CD4-positive, alpha-beta T cell treated with Interleukin-4 for 4 hours (primary cell): Measurements from ENCODE around the gene DOCK10.

ENCODE experiments used
- DNase-seq: peaks from one replicate; pipeline ENCODE4 v3.0.0-alpha.2; 2020

Gene DOCK10

GRCh38 chr2:224869601-224870233 lies 172.6 kb downstream of the DOCK10 start:
- DNase-seq: no peak

GRCh38 chr2:224865016-224865415 lies 177.3 kb downstream of the DOCK10 start:
- no peak for DNase-seq

GRCh38 chr2:224861266-224861665 lies 181.0 kb downstream of the DOCK10 start:
- no peak for DNase-seq

DNA sequence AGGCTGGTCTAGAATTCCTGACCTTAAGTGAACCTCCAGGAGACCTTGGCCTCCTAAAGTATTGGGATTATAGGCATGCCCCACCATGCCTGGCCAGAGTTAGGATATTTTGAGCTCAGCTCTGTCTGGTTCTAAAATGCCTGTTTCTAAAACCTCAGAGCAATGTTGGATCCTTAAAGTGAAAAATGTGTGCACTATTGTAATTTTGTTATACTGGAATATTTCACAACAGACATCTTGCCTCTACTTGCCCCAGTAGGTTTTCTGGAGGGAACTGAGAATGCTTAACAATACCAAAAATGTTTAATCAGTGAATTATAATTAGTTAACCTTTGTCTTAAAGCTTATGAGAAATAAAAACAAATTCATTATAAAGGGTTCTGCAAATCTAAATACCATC lies 181.5 kb downstream of the DOCK10 start:
- DNase-seq: no peak

DNA sequence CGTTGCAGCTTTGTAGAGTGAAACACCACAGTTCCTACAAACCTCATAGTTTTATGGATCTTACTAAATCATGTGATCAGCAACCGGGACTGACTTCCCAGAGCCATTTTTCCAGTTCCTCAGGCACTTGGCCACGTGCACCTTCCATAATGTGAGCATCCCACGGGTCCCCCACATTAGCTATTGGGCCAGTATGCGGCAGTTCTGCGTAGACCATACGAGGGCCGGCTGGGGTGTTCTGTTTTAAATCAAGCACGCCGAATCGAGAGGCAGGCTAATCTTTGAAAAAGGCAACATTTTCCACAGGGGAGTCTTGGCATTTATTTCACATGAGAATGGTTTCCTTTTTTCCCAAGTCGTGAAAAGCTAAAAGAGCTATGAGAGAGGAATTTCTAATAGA lies 190.5 kb downstream of the DOCK10 start:
- no peak for DNase-seq

DNA sequence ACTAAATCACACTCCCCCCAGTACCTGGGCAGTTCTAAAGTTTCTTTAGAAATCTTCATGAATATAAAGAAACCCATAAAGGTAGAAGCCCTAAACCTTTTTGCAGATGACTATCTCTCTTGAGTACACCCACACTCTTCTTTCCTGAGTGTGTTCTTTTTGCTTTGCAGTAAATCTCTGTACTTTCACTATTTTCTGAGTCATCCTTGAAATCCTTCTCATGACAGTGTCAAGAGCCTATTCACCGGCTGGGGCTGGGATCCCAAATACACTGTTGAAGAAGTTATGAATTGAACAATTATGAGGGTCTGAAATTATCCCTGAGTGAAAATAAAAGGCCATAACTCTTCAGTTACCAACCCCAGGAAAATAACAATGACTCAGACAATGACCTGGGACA lies 192.2 kb downstream of the DOCK10 start:
- DNase-seq: no peak

- DNase-seq: no peak
Observed at GRCh38 chr2:224849264-224849663, 193.0 kb downstream of the DOCK10 start.

DNA sequence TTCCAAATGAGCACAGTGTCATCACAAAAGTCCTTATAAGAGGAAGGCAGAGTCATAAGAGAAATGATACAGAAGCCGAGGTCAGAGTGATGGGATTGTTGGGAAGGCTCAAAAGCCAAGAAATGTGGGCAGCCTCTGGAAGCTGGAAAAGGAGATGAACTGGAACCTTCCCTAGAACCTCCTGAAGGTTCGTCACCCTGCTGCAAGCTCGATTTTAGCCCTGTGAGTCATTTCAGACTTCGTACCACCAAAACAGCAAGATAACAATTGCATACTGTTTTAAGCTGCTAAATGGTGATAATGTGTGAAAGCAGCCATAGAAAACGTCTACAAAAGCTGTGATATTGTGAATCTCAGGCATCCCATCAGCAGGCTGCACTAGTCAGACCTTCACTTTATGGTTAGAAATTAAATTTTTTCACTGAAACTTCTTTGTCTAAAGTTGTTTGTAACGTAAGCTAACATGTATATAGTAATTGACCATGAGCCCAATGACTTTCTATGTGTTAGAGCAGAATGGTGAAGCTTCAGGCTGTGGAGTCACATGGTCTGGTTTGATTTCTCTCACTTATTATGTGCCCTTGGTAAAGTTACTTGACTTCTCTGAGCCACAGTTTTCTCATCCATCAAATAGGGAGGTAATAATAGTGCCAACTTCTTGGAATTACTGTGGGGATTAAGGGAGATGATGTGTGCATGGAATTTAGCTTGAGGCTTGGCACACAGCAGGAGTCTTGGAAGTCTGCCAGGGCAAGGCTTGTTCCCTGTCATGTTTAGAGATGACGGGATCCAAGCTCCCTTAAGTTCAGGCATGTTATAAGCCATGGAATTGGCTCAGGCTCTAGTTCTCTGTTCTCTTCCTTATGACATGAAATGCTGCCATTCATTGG lies 194.1 kb downstream of the DOCK10 start:
- no peak for DNase-seq

DNA sequence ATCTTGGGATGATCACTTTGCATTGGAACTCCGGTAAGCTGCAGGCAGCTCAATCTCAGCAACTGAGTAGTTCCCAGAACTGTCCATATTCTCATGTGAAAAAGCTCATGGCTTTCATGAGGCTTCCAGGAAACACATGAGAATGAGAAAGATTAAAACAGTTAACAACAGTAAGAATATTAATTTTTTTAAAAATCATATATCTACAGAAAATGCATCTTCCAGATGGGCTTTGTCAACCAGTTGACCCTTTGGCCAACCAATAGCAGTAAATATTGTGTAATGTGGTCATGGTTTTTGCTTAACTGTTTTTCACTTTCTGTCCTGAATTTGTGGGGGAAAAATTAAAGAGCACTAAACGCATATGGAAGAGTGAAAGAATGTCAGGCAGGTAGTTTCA lies 194.9 kb downstream of the DOCK10 start:
- no peak for DNase-seq

DNA sequence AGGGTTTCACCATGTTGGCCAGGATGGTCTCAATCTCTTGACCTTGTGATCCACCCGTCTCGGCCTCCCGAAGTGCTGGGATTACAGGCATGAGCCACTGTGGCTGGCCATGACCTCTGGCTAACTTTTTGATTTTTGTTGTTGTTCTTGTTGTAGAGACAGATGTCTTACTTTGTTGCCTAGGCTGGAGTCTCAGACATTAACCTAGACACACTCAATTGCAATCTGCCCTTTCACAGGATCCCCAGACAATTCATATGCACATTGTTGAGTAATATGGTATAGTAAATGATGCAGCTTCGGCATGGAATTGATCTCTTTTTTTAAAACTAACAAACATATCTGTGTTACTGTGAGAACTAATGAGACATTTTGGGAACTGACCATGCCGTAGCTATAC lies 195.6 kb downstream of the DOCK10 start:
- no peak for DNase-seq

DNA sequence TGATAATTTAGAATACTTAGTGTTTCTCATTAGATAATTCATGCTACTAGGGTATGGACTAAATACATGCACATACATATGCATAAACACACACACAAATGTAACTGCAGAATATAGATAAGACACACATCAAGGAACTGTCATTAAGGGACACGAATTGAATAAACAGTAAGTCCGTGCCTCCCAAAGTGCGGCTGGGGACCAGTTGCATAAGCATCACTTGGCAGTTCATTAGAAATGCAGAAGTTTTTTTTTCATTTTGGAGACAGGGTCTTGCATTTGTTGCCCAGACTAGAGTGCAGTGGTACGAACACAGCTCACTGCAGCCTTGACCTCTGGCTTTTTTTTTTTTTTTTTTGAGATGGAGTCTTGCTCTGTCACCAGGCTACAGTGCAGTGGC lies 196.1 kb downstream of the DOCK10 start:
- no peak for DNase-seq

- DNase-seq: no peak
Observed at GRCh38 chr2:224843141-224843540, 199.1 kb downstream of the DOCK10 start.

GRCh38 chr2:224841910-224842309 lies 200.4 kb downstream of the DOCK10 start:
- DNase-seq: no peak

- no peak for DNase-seq
Observed at GRCh38 chr2:224838335-224838734, 203.9 kb downstream of the DOCK10 start.

DNA sequence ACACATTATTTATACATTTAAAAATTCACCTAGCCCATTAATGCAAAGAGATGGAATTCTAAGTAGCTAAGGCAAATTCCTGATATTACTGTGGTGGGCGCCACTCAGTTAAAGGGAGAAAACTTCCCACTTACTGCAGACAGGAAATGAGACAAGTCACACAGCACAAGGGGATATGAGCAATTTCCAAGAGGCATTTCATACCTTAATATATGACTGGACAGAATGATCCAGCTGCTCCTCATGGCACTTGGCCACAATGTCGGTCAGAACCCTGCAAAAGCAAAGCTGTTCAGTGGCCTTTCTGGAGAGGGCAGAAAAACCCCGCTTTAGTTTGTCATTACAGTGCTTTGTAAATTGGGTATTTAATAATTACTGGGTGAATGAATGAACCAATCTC lies 204.7 kb downstream of the DOCK10 start:
- no peak for DNase-seq

- no peak for DNase-seq
Observed at GRCh38 chr2:224837066-224837465, 205.2 kb downstream of the DOCK10 start.

GRCh38 chr2:224836263-224836662 lies 206.0 kb downstream of the DOCK10 start:
- no peak for DNase-seq

DNA sequence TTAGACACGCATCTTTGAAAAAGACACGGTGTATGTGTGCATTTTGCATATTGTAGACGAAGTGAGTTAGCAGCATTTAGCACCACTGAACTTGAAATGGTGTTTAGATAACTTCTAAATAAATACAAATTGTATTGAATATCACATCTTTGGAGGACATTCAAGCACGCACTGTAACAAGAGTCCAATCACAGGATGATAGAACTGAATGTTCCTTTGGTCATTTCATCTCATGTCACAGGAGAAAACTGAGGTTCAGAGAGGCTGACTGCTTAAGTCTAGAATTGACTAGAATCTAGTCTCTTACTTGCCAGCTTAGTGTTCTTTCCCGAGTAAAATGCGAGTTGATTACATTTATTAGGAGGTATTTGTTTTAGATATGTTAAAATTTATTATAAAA lies 206.9 kb downstream of the DOCK10 start:
- DNase-seq: no peak

DNA sequence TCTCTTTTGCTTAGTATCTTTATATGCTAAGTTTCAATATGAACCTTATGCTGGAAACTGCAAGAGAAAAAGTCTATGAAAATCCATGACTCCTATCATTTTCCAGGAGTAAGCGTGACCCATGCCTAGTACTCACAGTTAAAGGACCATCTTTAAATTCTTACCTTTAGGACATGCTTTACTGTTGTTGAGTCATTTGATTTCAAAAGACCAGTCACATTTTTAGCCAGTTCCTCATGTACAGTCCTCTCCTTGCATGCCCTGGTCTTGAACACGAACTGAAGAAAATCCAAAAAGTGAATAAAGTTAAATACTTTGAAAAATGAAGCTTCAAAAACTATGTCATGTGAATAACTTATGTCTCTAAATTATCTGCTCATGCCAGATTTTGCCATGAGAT lies 208.3 kb downstream of the DOCK10 start:
- DNase-seq: no peak

DNA sequence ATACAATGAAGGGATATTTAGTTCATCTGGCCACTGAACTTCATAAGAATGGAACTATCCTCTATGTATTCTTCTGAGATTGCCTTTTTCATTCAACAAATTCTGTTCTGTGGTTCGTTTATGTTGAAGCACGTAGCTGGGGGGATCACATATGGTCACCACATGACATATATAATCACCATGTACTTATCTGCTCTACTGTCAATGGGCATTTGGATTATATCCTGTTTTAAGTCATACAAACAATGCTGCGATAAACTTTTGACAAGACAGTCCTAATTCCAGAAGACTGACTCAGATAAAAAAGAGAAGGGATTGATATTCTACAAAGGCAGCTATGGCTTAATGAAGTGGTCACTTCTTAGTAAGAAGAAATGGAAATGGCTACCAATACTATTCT lies 210.1 kb downstream of the DOCK10 start:
- DNase-seq: no peak

DNA sequence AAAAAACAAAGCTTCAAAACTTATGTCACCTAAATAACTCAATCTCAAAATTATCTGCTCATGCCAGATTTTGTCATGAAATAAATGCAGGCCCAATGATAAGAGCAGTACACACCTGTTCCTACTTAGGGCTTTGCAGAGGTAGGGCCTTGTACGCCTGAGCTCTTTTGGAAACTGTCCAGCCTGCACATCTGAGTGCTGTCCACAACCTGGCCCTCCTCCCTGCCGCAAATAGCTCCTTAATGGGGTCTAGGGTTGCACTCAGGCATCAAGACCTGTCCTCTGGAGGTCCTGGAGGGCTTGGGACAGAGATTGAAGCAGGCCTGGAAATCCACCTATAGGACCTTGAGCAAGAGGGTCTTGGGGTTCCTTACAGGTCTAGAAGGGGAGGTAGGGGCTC lies 210.7 kb downstream of the DOCK10 start:
- DNase-seq: no peak

DNA sequence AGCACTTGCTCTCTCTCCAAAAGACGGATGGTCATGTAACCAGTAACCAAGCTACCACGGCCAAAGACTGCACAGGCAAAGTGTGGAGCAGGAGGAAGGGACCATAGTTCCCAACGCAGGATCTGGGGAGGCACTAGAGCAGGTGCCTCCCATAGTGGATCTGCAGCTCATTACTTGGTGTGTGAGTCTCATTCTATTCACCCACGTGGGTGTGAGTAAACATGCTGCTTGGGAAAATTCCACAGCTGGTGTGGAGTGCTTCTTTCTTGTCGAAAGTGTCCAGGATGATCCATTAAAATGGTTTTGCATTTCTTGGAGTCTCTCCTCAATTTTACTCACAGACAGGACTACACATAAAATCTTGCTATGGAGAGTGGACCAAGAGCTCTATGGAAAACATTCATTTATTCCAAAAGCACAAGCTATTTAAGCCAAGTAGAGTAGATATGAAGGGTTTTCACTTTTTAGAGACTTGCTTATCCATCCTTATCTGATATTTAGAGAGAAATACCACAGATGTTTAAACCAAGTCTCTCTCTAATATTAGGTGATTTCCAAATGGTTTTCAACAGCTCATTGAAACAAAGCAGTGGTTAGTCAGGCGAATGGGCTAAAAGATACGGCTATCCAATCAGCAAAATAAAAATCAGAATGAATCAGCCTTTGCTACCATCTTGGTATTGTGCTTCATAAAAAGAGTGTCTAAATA lies 221.8 kb downstream of the DOCK10 start:
- DNase-seq: no peak

DNA sequence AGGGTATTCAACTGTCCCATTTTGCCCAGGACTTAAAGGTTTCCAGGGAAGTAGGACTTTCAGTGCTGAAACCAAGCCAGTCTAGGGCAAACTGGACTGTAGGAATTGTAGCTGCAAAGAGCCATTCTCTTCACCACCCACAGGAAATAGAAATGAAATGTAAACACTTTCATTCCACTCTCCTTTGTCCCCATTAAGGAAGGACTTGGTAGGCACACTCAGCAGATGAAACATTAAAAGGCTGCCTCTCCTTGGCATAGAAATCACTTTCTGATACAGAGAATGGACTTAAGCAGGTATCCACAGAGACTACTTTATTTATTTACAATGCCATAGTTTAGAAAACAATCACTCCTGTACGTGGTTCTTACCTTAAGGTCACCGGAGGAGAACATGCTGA lies 223.2 kb downstream of the DOCK10 start:
- DNase-seq: no peak

GRCh38 chr2:224817676-224818075 lies 224.6 kb downstream of the DOCK10 start:
- DNase-seq: no peak
